NCI-H524 treated with DMSO at 0.1 percent for 48 hours (cell line): ENCODE results near the gene CCDC28A.

Experiments
- DNase-seq: peaks from one replicate; lab custom pipeline; 2025; lab: John Stamatoyannopoulos, UW

Gene CCDC28A

GRCh38 chr6:138833816-138834539 is 60.4 kb downstream of the CCDC28A start:
- peak; percentile 79 for DNase-seq

GRCh38 chr6:138837246-138837645 is 63.7 kb downstream of the CCDC28A start:
- DNase-seq: no peak
